NCI-H226 (cell line): ENCODE data around the gene PAPOLB.
A peak's percentile ranks its signal among the peaks of the same experiment; 100 is the strongest.

Experiments
- DNase-seq: peaks from one replicate; pipeline ENCODE4 v3.0.0-alpha.2; 2015

Gene PAPOLB

GRCh38 chr7:4876586-4876985, 14.8 kb upstream of the PAPOLB start:
- DNase-seq, result no peak

GRCh38 chr7:4875391-4875790, 13.6 kb upstream of the PAPOLB start:
- no peak for DNase-seq

DNA sequence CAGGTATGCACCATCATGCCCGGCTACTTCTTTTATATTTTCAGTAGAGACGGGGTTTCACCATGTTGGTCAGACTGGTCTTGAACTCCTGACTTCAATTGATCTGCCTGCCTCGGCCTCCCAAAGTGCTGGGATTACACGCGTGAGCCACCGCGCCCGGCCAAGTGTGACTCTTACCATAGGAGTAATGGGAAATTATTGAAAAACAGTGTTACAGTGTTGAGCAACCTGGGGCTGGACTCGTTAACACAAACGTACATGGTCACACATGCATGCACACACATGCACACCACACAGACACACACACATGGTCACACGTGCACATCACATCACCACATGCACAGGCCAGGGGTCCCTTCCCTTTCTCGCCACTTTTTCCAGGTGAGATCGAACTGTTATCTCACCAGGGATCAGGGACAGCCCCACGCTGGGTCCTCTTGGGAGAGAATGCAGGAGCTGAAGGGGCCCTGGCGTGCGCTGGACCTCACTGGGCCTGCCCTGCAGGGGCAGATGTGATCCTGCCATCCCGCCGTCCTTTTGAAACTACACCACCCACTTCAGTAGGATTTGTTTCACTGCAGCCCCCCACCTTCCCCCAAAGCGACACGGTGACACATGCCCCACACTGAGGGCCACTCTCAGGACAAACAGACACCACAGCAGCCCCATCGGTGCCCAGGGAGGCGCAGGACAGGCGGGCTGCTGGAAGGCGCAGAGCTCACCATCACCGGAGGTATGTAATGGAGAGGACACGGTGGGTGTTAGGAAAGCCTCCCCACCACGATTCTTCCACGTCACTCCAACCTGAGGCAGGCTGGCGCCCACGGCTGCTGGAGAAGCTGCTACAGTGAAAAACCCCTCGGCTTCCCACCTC, 11.5 kb upstream of the PAPOLB start:
- no peak for DNase-seq

DNA sequence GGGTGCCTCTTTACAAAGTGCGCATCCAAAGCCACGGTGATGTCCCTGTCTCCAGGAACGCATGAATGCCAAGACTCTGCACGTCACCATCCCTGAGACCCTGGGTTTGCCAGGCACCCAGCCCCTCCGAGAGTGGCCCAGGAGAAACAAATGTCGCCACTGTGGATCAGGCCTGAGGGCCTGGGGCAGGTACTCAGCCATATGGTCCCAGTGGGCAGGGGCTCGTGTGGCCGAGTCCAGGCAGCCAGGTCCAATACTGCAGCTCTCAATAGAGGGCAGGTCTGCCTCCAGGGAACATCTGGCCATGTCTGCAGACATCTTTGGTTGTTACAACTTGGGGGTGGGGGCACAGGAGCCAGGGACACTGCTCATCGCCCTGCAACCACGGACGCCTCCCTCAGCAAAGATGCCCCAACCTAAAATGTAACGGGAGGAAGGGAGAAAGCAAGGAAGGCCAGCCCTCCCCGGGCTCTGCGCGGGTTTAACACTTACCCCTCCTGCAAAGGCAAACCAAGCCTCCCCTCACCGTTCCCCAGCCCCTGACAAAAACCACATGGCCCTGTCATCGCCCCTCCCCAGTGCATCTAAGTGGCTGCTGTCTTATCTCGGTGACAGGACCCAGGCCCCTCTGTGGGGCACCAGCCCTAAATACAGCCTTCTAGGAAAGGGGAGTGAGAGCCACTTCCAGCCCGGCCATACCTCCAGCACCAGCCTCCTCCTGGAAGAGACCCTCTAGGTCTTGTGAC, 10.3 kb upstream of the PAPOLB start:
- DNase-seq, result no peak

- DNase-seq, result no peak
Observed at GRCh38 chr7:4871056-4871680, 9.3 kb upstream of the PAPOLB start.

DNA sequence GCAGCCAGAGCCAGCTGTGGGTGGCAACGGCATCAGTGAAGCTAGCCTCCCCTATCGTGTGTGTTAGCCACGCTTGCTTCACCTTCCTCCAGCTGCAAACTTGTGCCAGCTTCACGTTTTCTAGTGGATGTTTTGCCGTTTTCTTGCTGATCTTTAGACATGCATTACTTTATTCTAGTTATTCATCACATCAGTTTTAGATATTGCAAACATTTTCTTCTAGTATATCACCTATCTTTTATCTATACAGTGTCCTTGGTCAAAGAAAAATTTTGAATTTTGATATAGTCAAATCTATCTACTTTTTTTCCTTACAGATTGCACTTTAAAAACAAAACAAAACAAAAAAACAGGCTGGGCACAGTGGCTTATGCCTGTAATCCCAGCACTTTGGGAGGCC, 6.7 kb upstream of the PAPOLB start:
- DNase-seq, result no peak

GRCh38 chr7:4866528-4867496, 5.0 kb upstream of the PAPOLB start:
- DNase-seq, result no peak

DNA sequence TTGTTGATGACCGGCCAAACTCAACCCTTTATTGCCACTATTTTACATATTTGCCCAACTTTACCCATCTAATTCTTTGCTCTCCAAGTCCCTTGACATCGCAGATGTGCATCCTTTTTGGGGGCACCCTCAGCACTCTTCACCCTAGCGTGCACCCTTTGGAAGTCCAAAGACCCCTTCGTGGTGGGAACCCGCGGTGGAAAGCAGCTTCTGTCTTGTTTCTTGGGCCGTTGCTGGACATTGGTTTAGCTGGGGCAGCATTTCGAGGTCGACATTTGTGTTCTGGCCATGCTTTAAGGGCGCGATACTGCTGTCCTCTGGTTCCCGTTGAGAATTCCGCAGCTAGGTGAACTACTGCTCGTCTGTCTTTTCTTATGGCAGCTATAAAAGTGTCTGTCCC, 326 bp upstream of the PAPOLB start:
- no peak for DNase-seq

GRCh38 chr7:4861227-4861626, 603 bp downstream of the PAPOLB start:
- no peak for DNase-seq

DNA sequence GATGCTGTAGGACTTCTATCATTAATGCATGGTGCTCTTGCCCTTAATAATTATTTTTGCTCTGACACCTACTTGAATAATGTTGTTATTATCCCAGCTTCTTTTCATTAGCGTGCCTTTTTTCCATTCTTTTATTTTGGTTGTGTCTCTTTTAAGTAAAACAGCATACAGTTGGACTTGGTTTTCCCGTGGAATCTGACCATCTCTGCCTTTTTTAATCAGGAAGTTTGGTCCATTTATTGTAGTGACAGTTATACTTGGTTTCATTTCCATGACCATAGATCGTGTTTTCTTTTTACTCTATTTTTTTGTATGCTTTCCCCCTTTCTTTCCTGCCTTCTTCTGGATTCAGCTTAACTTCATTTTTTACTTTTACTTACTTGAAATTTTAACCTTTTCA, 4.6 kb downstream of the PAPOLB start:
- no peak for DNase-seq

GRCh38 chr7:4856336-4857057, 5.3 kb downstream of the PAPOLB start:
- DNase-seq, result no peak

DNA sequence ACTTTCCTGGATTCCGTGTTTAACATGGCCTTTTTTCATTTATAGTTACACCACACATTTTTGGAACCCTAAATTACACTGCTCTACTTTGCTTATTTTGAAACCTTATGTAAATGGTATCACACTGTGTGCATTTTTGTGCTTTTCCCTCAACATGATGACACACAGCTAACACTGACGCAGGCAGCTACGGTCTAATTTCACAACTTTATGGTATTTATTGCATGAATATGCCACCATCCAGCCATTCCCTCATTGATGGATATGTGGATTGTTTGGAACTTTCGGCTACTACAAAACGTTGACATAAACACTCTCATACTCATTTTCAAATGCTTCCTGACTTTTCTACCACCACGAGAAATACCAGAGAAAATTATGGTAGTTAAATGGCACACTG, 6.9 kb downstream of the PAPOLB start:
- no peak for DNase-seq

- DNase-seq, result peak; percentile 24
Observed at GRCh38 chr7:4851459-4852422, 10.1 kb downstream of the PAPOLB start.

DNA sequence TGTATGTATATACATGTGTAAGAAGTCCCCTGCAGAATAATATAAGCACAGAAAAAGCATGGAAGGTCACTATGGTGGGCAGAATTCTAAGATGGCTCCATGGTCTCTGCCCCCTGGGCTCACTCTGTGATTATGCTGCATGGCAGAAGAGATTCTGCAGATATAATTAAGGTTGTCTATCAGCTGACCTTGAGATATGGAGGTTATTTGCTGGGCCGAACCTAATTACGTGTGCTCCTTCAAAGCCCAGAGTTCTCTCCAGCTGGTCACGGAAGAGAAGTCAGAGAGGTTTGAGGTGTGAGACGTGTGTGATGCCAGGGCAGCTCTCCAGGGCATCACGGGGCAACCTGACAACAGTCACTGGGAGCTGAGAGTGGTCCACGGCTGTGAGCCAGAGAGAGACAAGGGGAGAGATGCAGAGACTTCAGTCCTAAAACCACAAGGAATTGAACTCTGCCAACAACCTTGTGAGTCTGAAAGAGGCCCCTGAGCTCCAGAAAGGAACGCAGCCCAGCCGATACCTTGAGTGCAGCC, 11.5 kb downstream of the PAPOLB start:
- DNase-seq, result no peak

DNA sequence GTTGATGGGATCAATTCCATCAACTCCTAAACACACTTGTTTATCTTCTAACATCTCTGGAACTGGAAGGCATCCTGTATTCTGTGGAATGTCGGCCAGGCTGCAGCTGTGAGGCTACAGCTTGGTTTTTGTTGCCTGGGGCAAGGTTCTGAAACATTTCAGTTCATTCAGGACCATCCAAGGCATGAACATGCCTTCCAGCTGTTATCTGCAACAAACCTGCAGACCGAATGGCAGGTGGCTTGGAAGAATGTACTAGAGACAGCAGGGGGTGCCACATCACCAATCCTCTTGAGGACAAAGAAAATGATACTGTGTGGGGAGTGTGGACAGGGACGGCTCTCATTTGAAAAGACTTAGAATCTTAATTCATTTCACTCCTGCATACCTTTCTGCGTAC, 12.4 kb downstream of the PAPOLB start:
- no peak for DNase-seq

DNA sequence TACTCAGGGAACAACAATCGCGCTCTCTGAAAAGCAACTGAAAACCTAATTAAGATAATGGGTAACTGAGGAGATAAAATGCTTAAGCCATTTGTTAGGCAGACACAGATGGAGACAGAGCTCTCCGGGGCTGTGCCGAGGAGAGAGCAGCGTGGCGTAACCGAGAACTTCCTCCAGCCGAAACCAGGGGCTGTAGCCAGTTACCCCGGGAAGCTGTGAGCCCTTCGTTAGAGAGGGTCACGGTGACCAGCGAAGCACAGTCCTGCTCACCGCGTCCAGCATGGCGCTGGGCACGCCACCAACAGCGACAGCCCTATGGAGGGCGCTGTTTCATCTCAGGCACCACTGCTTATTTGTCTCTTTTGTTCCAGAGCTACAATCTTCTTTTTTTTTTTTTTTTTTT, 16.1 kb downstream of the PAPOLB start:
- DNase-seq, result no peak

DNA sequence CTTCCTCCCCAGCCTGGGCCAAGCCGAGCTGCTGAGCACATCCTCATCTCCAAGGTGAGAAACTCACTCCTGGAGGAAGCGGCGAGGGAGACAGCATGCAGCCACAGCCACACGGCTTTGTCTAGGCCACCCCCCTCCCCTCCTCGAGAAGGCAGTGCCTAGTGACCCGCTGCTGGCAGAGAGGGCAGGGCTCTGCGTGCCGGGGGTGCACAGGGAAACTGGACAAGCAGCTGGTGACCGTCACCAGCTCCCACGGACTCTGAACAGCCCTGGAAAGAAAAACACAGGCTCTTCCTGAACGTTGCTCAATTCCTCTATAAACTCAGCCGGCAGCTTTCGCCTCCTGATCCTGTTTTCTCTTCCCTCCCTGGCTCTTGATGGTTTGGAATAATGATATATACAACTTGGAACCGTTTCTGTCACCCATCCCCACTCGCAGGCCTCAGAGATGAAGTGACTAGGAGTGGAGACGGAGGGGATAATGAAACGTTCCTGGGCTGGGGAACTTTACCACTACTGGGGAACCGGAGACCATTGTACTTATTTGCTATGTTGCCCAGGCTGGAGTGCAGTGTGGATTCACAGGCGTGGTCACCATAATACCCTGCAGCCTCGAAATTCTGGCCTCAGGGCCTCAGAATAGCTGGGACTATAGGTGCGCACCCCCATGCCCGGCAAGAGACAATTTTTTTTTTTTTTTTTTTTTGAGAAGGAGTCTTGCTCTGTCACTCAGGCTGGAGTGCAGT, 19.3 kb downstream of the PAPOLB start:
- no peak for DNase-seq

DNA sequence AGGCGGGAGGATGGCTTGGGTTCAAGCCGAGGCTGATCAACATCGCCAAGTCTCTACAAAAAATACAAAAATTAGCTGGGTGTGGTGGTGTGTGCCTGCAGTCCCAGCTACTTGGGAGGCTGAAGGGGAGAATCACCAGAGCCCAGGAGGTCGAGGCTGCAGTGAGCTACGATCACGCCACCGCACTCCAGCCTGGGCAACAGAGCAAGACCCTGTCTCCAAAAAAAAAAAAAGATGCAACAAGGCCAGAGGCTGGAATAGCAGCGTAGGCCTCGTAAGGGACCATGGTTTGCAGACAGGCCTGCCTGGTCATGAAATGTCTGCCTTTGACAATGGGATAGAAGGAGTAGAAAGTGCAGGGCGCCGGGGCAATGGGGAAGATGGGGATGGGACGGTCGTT, 20.0 kb downstream of the PAPOLB start:
- DNase-seq, result no peak

DNA sequence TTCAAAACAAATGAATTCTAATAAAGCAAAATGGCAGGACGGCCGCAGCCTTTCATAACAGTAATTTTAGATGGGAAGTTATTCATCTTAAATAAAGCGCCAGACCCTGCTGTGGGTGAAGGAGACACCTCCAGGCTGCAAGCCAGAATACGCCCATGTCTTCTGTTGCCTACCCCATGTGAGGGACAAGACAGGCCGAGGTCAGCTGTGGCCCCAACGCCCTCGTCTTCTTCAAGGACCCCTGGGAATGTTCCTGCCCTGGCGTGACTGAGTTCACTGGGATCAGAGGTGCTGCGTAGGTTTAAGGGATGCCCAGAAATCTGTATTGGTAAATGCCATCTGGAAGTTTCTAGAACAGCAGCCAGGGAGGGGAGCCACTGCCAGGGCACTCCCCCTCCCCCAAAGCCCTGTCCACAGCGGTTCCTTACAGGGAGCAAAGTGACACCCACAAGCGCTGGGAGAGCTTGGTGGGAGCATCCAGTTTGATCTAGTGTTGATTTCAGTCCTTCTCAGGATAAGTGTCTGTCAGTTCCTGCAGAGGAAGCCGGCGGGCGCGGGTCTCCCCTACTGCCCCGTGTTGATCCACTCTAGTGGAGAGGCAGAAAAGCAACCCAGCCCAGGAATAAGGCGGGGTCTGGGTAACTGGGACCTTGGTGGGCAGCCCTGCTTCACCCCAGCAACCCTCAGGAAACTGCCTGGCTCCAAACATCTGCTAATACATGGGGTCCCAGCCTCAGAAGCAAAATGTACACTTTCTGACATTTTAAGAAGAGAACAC, 20.6 kb downstream of the PAPOLB start:
- no peak for DNase-seq
